ENCODE measurements around the gene TXNRD1. TPM values are rescaled to one million over a fixed set of nuclear protein-coding genes. Genes with fewer than 3 reads are reported as not detected.

Gene TXNRD1
- total and polyA plus RNA-seq, 2 of the 8 experiments (the other 6 are each of a cell fraction or from before 2014, with no cell fraction given), result 56.8 to 127 TPM

- no peak overlapping the region for H2BK5ac ChIP-seq (ENCODE audit: low read depth, low read length)
- 0 out of 4 replicates have a peak, but pooled peaks cover 0 to 3% of the 10 kb centered on the region in 2 experiments for H3K79me2 ChIP-seq (ENCODE audit: control insufficient read depth in 1 of 2, insufficient read depth in 2 of 2, low read length in 2 of 2)
- 95% methylated on average over 12 of the region's 12 CpGs; no CpG with 5 or more reads in 1 of the 2 experiments for WGBS, 2 experiments (ENCODE audit: extremely low coverage in 1 of 2, insufficient coverage in 1 of 2, insufficient read length in 1 of 2, insufficient replicate concordance in 2 of 2, low coverage in 1 of 2, low lambda C conversion rate in 2 of 2, missing lambda C conversion rate in 1 of 2)
- H3K36me3 ChIP-seq (ENCODE audit: control insufficient read depth in 2 of 4, insufficient read depth in 4 of 4, low read length in 3 of 4), result peaks cover 9 to 55% (median 33%) of the 10 kb centered on the region in 4 experiments
- H3K79me1 ChIP-seq (ENCODE audit: low read depth, low read length), result no peaks in the 10 kb centered on the region
- no peak overlapping the region for H4K91ac ChIP-seq (replicated peaks; ENCODE audit: insufficient read length, low read length)
- no peak overlapping the region for H3K27ac ChIP-seq (ENCODE audit: low read depth, low read length)
- no peak overlapping the region for H3K4ac ChIP-seq (replicated peaks; ENCODE audit: insufficient read length, low read depth, low read length)
- H2BK12ac ChIP-seq (ENCODE audit: low read depth, low read length), result no peak overlapping the region
- H3K4me2 ChIP-seq (ENCODE audit: insufficient read depth in 1 of 2, low read depth in 2 of 2, low read length in 2 of 2), result no peak overlapping the region
- no peaks in the 10 kb centered on the region for H3K23me2 ChIP-seq (ENCODE audit: low read depth, low read length)
- H2AFZ ChIP-seq (ENCODE audit: low read length), result no peak overlapping the region
- H2AK5ac ChIP-seq (ENCODE audit: low read depth, low read length), result no peak overlapping the region
- H3K23ac ChIP-seq (ENCODE audit: insufficient read length), result no peak overlapping the region
- ChIA-PET POLR2A (ENCODE audit: partially characterized antibody) (interaction anchor here (2.6 kb wide), 1 partner anchor 11 kb away, joined by 10 read pairs; no protein-coding TSS in a partner anchor), CTCF (ENCODE audit: partially characterized antibody) (interaction anchor here (0.5 to 2.1 kb wide), 3 partner anchors 13 to 141 kb away, joined by 3 to 6 read pairs (median 5); no protein-coding TSS in a partner anchor)
- no peaks in the 10 kb centered on the region for H3K4me1 ChIP-seq (replicated peaks in 1 of 4; ENCODE audit: control insufficient read depth in 3 of 4, insufficient read depth in 4 of 4, low read length in 3 of 4)
- H4K8ac ChIP-seq (ENCODE audit: extremely low read depth, insufficient read depth, low read length), result no peak overlapping the region
- FAIRE-seq (no peak), DNase-seq (ENCODE audit: low read depth in 1 of 2, low spot score in 2 of 2) (no peak)
- H4K5ac ChIP-seq (ENCODE audit: insufficient read length, low read depth, low read length), result no peak overlapping the region
- no peak overlapping the region for H3K18ac ChIP-seq (ENCODE audit: extremely low read depth, low read length)
- no peak overlapping the region for H3K9ac ChIP-seq (replicated peaks in 1 of 4; ENCODE audit: extremely low read depth in 1 of 4, low read depth in 3 of 4, low read length in 3 of 4)
- no peak overlapping the region for H3K14ac ChIP-seq (ENCODE audit: insufficient read length)
- H2BK20ac ChIP-seq (ENCODE audit: low read length), result no peak overlapping the region
- no peak overlapping the region for H2BK120ac ChIP-seq (replicated peaks; ENCODE audit: low read depth, low read length)
- H4K20me1 ChIP-seq (replicated peaks in 1 of 2; ENCODE audit: control insufficient read depth in 1 of 2, insufficient read depth in 2 of 2, low read length in 2 of 2), result peaks cover 0 to 2% of the 10 kb centered on the region in 2 experiments
- no peak overlapping the region for H3K56ac ChIP-seq (replicated peaks; ENCODE audit: insufficient read length, low read depth, low read length)
- H3K9me3 ChIP-seq (ENCODE audit: insufficient read depth in 2 of 2, low read depth in 1 of 2, low read length in 1 of 2), result no peaks in the 10 kb centered on the region
- H3K4me3 ChIP-seq (ENCODE audit: extremely low read depth in 1 of 4, insufficient read depth in 2 of 4, low read depth in 3 of 4, low read length in 4 of 4), result no peak overlapping the region
- no peak overlapping the region for H2BK15ac ChIP-seq (ENCODE audit: low read length)
- no peaks in the 10 kb centered on the region for H3K27me3 ChIP-seq (replicated peaks in 1 of 4; ENCODE audit: control insufficient read depth in 3 of 4, extremely low read depth in 1 of 4, insufficient read depth in 3 of 4, low read length in 3 of 4)
- no peak for TF ChIP-seq CEBPB (IDR thresholded peaks at IDR 0.05; ENCODE audit: low read depth, low read length)
- no peak for TF ChIP-seq YY1 (IDR thresholded peaks at IDR 0.05; ENCODE audit: low read depth, low read length)
- TF ChIP-seq, protein P1, sequence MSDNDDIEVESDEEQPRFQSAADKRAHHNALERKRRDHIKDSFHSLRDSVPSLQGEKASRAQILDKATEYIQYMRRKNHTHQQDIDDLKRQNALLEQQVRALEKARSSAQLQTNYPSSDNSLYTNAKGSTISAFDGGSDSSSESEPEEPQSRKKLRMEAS (IDR thresholded peaks at IDR 0.05), result no peak
- TF ChIP-seq CREB1 (IDR thresholded peaks at IDR 0.05), result no peak
- no peak for TF ChIP-seq CBX5 (IDR thresholded peaks at IDR 0.05; ENCODE audit: low read depth, low read length)
- no peak for TF ChIP-seq EGR1 (IDR thresholded peaks at IDR 0.05; ENCODE audit: borderline replicate concordance, low read depth, low read length)
- no peak for TF ChIP-seq POLR2AphosphoS5 (IDR thresholded peaks at IDR 0.05; ENCODE audit: low read depth, low read length)
- no peak for TF ChIP-seq EZH2 (IDR thresholded peaks at IDR 0.05; ENCODE audit: low read depth, low read length, severe bottlenecking)
- TF ChIP-seq RAD21 (IDR thresholded peaks at IDR 0.05 in 1 of 2, conservative IDR thresholded peaks at IDR 0.05 in 1 of 2; ENCODE audit: low read depth in 2 of 2, low read length in 2 of 2), result no peak
- no peak for TF ChIP-seq RXRA (IDR thresholded peaks at IDR 0.05; ENCODE audit: insufficient read depth, low read depth, low read length)
- no peak for TF ChIP-seq CHD1 (IDR thresholded peaks at IDR 0.05; ENCODE audit: low read depth, low read length)
- no peak for TF ChIP-seq JUND (IDR thresholded peaks at IDR 0.05; ENCODE audit: low read length)
- no peak for TF ChIP-seq TCF12 (IDR thresholded peaks at IDR 0.05; ENCODE audit: low read depth, low read length)
These were observed 127.2 kb downstream of the TXNRD1 start for GRCh38 chr12:104342635-104343249.

Measured in H1 (cell line).